Measurements from ENCODE around the gene TTI1.

Gene TTI1

DNA sequence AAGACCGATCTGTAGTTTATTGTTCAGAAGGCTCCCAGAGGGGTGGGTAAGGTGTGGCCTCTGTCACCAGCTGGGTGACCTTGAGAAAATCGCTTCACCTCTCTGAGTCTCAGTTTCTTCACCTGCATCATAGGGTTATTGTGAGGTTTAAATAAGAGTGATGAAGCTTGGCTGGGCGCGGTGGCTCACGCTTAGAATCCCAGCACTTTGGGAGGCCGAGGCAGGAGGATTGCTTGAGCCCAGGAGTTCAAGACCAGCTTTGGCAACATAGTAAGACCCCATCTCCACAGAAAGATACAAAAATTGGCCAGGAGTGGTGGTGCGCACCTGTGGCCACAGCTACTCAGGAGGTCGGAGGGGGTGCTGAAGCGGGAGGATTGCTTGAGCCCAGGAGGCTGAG lies 94.3 kb downstream of the TTI1 start:
- DNase-seq (ENCODE audit: low read depth, low spot score), result no peak

GRCh38 chr20:37938181-37938750 lies 95.0 kb downstream of the TTI1 start:
- no peak for DNase-seq (ENCODE audit: low read depth, low spot score)

DNA sequence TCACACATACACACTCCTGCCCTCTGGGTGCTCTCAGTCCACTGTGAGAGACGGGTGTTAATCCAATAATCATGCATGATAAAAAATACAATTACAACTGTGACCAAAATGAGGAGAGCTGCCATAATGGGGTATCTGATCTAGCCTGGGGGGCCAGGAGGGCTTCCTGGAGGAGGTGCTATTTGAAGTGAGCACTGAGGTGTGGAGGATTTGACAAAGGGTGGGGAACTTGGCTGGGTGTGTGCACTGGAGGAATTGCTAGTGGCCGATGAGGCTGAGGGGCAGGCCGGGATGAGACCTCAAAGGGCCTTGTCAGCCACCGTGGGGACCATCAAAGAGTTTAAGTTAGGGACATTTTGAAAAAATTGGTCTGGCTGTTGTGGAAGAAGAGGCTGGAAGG lies 95.6 kb downstream of the TTI1 start:
- no peak for DNase-seq (ENCODE audit: low read depth, low spot score)

DNA sequence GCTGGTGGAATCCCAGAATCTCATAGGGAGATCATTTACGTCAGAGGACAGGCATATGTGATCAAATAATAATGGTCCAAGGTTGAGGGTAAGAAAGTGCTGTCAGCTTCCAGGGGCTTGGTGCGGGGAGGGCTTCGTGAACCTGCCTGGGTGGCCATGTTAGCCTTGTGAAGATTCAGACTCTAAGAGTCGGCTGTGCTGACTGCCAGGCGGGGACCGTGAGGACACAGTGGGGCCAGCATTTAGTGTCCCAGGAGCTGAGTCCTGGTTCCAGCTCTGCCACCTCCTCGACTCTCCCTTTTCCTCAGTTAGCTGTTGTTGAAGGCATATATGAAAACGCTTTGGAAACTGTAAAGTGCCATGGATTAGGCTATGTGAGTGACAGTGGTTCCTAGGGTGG lies 96.8 kb downstream of the TTI1 start:
- DNase-seq (ENCODE audit: low read depth, low spot score), result no peak

GRCh38 chr20:37936041-37936440 lies 97.2 kb downstream of the TTI1 start:
- DNase-seq (ENCODE audit: low read depth, low spot score), result no peak

DNA sequence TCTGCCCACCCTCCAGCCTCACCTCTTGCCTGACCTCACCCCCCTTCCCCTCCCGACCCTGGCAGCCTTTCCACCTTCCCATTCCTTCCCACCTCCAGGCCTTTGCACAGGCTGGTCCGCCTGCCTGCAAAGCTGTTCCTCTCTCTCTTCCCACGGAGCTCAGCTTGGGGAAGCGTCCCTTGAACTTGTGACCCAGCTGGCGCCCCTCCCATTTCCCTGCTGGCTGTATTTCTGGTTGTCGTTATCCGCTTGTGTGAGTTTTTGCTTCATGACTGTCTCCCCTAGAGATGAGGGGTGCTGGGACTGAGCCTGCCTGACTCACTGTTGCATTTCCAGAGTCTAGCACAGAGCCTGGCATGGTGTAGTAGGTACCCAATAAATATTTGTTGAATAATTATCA lies 97.8 kb downstream of the TTI1 start:
- DNase-seq (ENCODE audit: low read depth, low spot score), result no peak

DNA sequence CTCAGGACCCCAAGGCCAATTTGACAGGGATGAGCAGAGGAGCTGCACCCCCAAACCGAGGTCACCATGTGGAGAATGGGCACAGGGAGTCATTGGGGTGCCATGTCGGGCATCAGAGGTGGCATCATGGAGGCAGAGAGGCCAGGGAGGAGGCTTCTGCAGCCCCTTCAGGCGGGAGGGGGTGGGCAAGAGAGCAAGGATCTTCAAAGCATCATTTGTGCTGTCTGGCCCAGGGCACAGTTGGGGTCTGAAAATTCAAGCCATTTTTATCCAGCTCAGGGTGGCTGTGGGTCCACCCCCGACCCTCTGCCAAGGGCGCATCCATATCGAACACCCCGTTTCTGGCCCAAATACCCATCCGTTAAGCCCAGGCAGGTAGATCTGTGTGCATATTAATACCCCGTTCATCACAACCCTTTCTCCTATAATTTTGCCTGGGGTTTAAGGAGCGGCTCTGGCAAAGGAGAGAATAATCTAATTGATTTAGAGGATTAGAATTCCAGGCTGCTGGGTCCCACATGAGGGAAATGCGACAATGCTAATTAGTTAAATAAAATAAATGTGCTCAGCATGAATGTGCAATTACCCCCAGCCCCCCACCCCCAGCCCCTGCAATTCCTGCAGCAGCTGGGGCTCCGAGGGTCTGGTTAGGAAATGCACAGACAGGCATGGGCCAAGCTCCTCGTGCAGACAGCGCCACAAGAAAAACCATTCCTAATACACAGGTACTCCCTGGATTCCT lies 98.5 kb downstream of the TTI1 start:
- no peak for DNase-seq (ENCODE audit: low read depth, low spot score)

DNA sequence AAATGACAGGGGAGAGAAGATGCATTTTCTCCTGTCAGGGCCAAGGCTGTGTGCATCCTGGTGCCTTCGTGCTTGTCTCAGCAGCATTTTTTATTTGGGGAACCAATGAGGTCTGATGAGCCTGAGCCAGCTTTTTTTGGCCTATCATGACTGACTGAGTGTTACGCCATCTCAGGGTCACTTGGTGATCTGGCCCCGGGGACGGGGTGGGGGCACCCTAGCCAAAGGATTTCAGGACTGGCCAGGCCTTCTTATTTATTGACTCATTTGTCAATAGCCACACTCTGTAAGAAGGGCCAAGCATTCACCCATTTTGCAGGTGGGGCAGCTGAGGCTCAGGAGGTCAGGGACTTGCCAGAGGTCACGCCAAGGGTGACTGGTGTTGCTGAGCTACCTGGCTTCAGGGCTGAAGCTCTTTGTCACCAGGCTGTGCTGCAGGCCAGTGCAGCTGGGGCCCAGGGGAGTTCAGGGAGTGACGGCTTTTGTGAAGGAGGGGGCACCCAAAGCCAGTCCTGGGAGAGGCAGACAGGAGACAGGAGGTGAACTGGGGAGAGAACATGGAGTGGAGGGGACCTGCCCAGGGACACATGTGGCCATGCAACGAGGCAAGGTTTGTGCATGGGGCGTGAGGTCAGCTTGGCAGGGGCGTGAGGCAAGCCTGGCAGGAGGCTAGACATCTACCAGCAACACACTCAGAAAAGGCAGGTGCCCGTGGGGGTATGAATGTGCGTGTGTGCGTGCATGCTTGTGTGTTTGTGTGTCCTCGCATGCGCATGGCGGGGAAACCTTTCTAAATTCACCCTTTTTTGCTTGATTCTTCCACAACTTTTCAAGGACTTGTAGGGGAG lies 99.2 kb downstream of the TTI1 start:
- DNase-seq (ENCODE audit: low read depth, low spot score), result no peak
